GM23338 (cell line): ENCODE results near the gene FLRT2. TPM values are rescaled to one million over a fixed set of nuclear protein-coding genes. Genes with fewer than 3 reads are reported as not detected.

ENCODE experiments used
- ATAC-seq: fragments of 200-7000 bp; cut with Tn5 transposase; 3 replicates; pipeline ENCODE4 v1.9.1; 2020
- DNase-seq: peaks from one replicate; pipeline ENCODE4 v3.0.0-alpha.2; 2015; ENCODE audit warnings: low spot score
- H2AFZ ChIP-seq: fragments of 200-600 bp; sonication (generic); 2 replicates; pipeline ENCODE4 v1.8.0; 2016; ENCODE audit warnings: antibody characterized with exemption, mild to moderate bottlenecking, moderate library complexity
- H3F3A ChIP-seq: fragments of 200-600 bp; sonication (generic); replicated peaks from 2 replicates; pipeline ENCODE4 v1.8.0; 2017; ENCODE audit warnings: antibody characterized with exemption, mixed run types, low read depth
- H3K27ac ChIP-seq: fragments of 200-600 bp; sonication (generic); 2 replicates; pipeline ENCODE4 v1.6.1; 2016; ENCODE audit warnings: low read depth
- H3K27me3 ChIP-seq: fragments of 200-600 bp; sonication (generic); 2 replicates; pipeline ENCODE4 v1.8.0; 2016; ENCODE audit warnings: mild to moderate bottlenecking, mixed run types, moderate library complexity; ENCODE audit not compliant: insufficient read depth
- H3K36me3 ChIP-seq: fragments of 200-600 bp; sonication (generic); 2 replicates; pipeline ENCODE4 v1.8.0; 2016; ENCODE audit warnings: mild to moderate bottlenecking; ENCODE audit not compliant: insufficient read depth
- H3K4me1 ChIP-seq: fragments of 200-600 bp; sonication (generic); 2 replicates; pipeline ENCODE4 v1.8.0; 2016; ENCODE audit warnings: mild to moderate bottlenecking, moderate library complexity; ENCODE audit not compliant: insufficient read depth
- H3K4me2 ChIP-seq: fragments of 200-600 bp; sonication (generic); 2 replicates; pipeline ENCODE4 v1.7.1; 2017; ENCODE audit warnings: mixed run types
- H3K4me3 ChIP-seq: fragments of 200-600 bp; sonication (generic); 2 replicates; pipeline ENCODE4 v1.6.1; 2016; ENCODE audit warnings: mixed run types
- H3K79me2 ChIP-seq: fragments of 200-600 bp; sonication (generic); replicated peaks from 2 replicates; pipeline ENCODE4 v1.8.0; 2017; ENCODE audit warnings: mild to moderate bottlenecking; ENCODE audit not compliant: insufficient read depth
- H3K9me2 ChIP-seq: fragments of 200-600 bp; sonication (generic); 2 replicates; pipeline ENCODE4 v1.8.0; 2017; ENCODE audit not compliant: insufficient read depth
- H4K20me1 ChIP-seq: fragments of 200-600 bp; sonication (generic); replicated peaks from 2 replicates; pipeline ENCODE4 v1.8.0; 2017; ENCODE audit warnings: mild to moderate bottlenecking; ENCODE audit not compliant: insufficient read depth
- H3K27ac Mint-ChIP-seq: 2 replicates; pipeline ENCODE4 v1.8.0; 2020; ENCODE audit warnings: inconsistent platforms, mild to moderate bottlenecking, moderate library complexity, mixed read lengths
- H3K27me3 Mint-ChIP-seq: 3 replicates; pipeline ENCODE4 v1.8.0; 2022; ENCODE audit warnings: low read depth, mild to moderate bottlenecking, moderate library complexity, mixed read lengths, inconsistent platforms; ENCODE audit not compliant: insufficient read depth, poor library complexity
- H3K36me3 Mint-ChIP-seq: 3 replicates; pipeline ENCODE4 v1.8.0; 2021; ENCODE audit warnings: low read depth, mild to moderate bottlenecking, inconsistent platforms, moderate library complexity, mixed read lengths
- H3K4me1 Mint-ChIP-seq: 3 replicates; pipeline ENCODE4 v1.8.0; 2020; ENCODE audit warnings: mild to moderate bottlenecking, inconsistent platforms, mixed read lengths
- H3K4me3 Mint-ChIP-seq: 3 replicates; pipeline ENCODE4 v1.8.0; 2021; ENCODE audit warnings: moderate library complexity, mild to moderate bottlenecking, inconsistent platforms, mixed read lengths
- H3K9me3 Mint-ChIP-seq: 3 replicates; pipeline ENCODE4 v1.8.0; 2020; ENCODE audit warnings: moderate library complexity, mild to moderate bottlenecking, inconsistent platforms, mixed read lengths
- NANOG ChIP-seq: IDR thresholded peaks from 2 replicates; pipeline ENCODE4 v1.6.1; 2016; ENCODE audit warnings: antibody characterized with exemption, borderline replicate concordance
- POLR2AphosphoS5 ChIP-seq: IDR thresholded peaks from 2 replicates; pipeline ENCODE4 v1.6.1; 2016; ENCODE audit warnings: antibody characterized with exemption, low read depth
- REST ChIP-seq: IDR thresholded peaks from one replicate; pipeline ENCODE4 v1.6.1; 2018; ENCODE audit warnings: antibody characterized with exemption; ENCODE audit not compliant: unreplicated experiment
- ZNF114 ChIP-seq: fragments of 250-450 bp; sonication (Bioruptor Pico); IDR thresholded peaks from 2 replicates; pipeline ENCODE4 v1.5.0; 2020; ENCODE audit warnings: mild to moderate bottlenecking, moderate library complexity
- ZNF331 ChIP-seq: fragments of 250-450 bp; sonication (Bioruptor Pico); IDR thresholded peaks from 2 replicates; pipeline ENCODE4 v1.5.0; 2020; ENCODE audit warnings: low read depth, mild to moderate bottlenecking, moderate library complexity
- polyA plus RNA-seq: library from polyadenylated mRNA; unstranded; fragments of >200 nt; fragmentation: Nextera tagmentation; extraction: Ambion mirVana; gene quantifications from 2 replicates; pipeline ENCODE4 v1.2.1, GENCODE V29; 2016
- total RNA-seq: library from RNA; depleted of rRNA; stranded (reverse); fragments of >200 nt; shearing (Covaris generic); gene quantifications from 2 replicates; pipeline ENCODE4 v1.2.3, GENCODE V29; 2014
- TF ChIP-seq, protein P1 (sequence below), 2 experiments: fragments of 200-600 bp in 1 of 2; sonication (generic) in 1 of 2; conservative IDR thresholded peaks; 2 replicates each; pipeline versions ENCODE4 v1.5.1 to v1.6.1; 2016 to 2017; ENCODE audit warnings: antibody characterized with exemption in 2 of 2, low read depth in 2 of 2, mild to moderate bottlenecking in 2 of 2, moderate library complexity in 1 of 2

The FLRT2 gene
- total and polyA plus RNA-seq, 2 experiments from 2014 or later, result 4.3 to 7.4 TPM

GRCh38 chr14:85572011-85572410, 42.1 kb downstream of the FLRT2 start:
- no peak overlapping the region for H3K4me3 ChIP-seq
- Mint-ChIP-seq H3K9me3 (no peaks in the 10 kb centered on the region), H3K27ac (no peak overlapping the region), H3K27me3 (peaks cover 6% of the 10 kb centered on the region), H3K4me3 (no peak overlapping the region), H3K36me3 (no peaks in the 10 kb centered on the region), H3K4me1 (peaks cover 44% of the 10 kb centered on the region)
- TF ChIP-seq REST, result no peak
- TF ChIP-seq ZNF331 (CRISPR knock-in tag), result no peak
- H3K79me2 ChIP-seq, result no peaks in the 10 kb centered on the region
- no peaks in the 10 kb centered on the region for H3F3A ChIP-seq
- H3K36me3 ChIP-seq, result no peaks in the 10 kb centered on the region
- no peaks in the 10 kb centered on the region for H3K27me3 ChIP-seq
- ATAC-seq (no peak), DNase-seq (no peak)
- H3K9me2 ChIP-seq, result no peaks in the 10 kb centered on the region; the same call in 1 of the 2 replicates
- H4K20me1 ChIP-seq, result no peaks in the 10 kb centered on the region
- peaks cover 41% of the 10 kb centered on the region for H3K4me1 ChIP-seq
- H3K27ac ChIP-seq, result no peak overlapping the region
- H3K4me2 ChIP-seq, result no peak overlapping the region
- no peak overlapping the region for H2AFZ ChIP-seq

DNA sequence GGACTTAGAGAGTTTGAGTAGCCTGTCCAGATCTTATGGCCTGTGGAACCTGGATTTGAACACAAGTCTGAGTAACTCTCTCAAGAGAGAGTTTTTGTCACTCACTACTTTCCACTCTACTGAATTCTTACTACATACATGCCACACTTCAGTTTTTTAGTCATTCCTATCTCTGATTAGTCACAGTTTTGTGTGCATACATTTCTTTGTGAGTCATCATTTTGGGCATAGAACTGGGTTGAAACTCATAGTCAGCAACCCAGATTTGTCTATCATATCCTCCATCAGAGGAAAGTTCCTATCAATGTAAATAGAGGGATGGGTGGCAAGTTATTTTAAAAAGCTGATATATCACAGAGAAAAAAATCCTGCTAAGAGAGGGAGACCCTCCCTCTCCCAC, 42.9 kb downstream of the FLRT2 start:
- no peak overlapping the region for H3K4me3 Mint-ChIP-seq

More for the DNA sequence above, 42.9 kb downstream of the FLRT2 start:
- Mint-ChIP-seq H3K36me3 (no peaks in the 10 kb centered on the region), H3K4me1 (peaks cover 49% of the 10 kb centered on the region), H3K9me3 (no peaks in the 10 kb centered on the region), H3K27ac (no peak overlapping the region), H3K27me3 (peaks cover 9% of the 10 kb centered on the region)
- ATAC-seq, result no peak
- no peak overlapping the region for H3K27ac ChIP-seq
- peaks cover 48% of the 10 kb centered on the region for H3K4me1 ChIP-seq
- no peaks in the 10 kb centered on the region for H4K20me1 ChIP-seq
- TF ChIP-seq ZNF114 (CRISPR knock-in tag), result no peak
- TF ChIP-seq POLR2AphosphoS5, result no peak
- no peak for TF ChIP-seq ZNF331 (CRISPR knock-in tag)
- TF ChIP-seq, protein P1, sequence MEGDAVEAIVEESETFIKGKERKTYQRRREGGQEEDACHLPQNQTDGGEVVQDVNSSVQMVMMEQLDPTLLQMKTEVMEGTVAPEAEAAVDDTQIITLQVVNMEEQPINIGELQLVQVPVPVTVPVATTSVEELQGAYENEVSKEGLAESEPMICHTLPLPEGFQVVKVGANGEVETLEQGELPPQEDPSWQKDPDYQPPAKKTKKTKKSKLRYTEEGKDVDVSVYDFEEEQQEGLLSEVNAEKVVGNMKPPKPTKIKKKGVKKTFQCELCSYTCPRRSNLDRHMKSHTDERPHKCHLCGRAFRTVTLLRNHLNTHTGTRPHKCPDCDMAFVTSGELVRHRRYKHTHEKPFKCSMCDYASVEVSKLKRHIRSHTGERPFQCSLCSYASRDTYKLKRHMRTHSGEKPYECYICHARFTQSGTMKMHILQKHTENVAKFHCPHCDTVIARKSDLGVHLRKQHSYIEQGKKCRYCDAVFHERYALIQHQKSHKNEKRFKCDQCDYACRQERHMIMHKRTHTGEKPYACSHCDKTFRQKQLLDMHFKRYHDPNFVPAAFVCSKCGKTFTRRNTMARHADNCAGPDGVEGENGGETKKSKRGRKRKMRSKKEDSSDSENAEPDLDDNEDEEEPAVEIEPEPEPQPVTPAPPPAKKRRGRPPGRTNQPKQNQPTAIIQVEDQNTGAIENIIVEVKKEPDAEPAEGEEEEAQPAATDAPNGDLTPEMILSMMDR (conservative IDR thresholded peaks at IDR 0.05; ENCODE audit: low read depth in 2 of 2), result no peak
- TF ChIP-seq NANOG, result no peak
- no peaks in the 10 kb centered on the region; the same call in 1 of the 2 replicates for H3K9me2 ChIP-seq
- H3F3A ChIP-seq, result no peaks in the 10 kb centered on the region
- DNase-seq, result no peak
- no peak overlapping the region for H3K4me2 ChIP-seq
- H3K27me3 ChIP-seq, result no peaks in the 10 kb centered on the region
- no peaks in the 10 kb centered on the region for H3K36me3 ChIP-seq
- no peaks in the 10 kb centered on the region for H3K79me2 ChIP-seq
- H2AFZ ChIP-seq, result no peak overlapping the region
- no peak overlapping the region for H3K4me3 ChIP-seq
